GM10266 (cell line): Measurements from ENCODE around the gene SPA17.

Experiments used
- DNase-seq: peaks from one replicate; pipeline ENCODE4 v3.0.0; 2012; ENCODE audit errors: extremely low spot score
- CTCF ChIP-seq: IDR thresholded peaks from 2 replicates; pipeline ENCODE4 v1.5.1; 2012; ENCODE audit warnings: mild to moderate bottlenecking, low read depth; ENCODE audit not compliant: control insufficient read depth, insufficient read depth; ENCODE audit errors: missing control alignments

Gene SPA17

GRCh38 chr11:124722176-124722575, 48.5 kb downstream of the SPA17 start:
- TF ChIP-seq CTCF: no peak
- no peak for DNase-seq

GRCh38 chr11:124724979-124725718, 51.4 kb downstream of the SPA17 start:
- no peak for DNase-seq
- no peak for TF ChIP-seq CTCF

GRCh38 chr11:124725719-124726105, 52.0 kb downstream of the SPA17 start:
- TF ChIP-seq CTCF: no peak
- DNase-seq: no peak

- no peak for DNase-seq
- no peak for TF ChIP-seq CTCF
Measured at GRCh38 chr11:124727474-124727873, 53.8 kb downstream of the SPA17 start.

- TF ChIP-seq CTCF: no peak
- DNase-seq: no peak
Measured at GRCh38 chr11:124728134-124728533, 54.4 kb downstream of the SPA17 start.

- no peak for DNase-seq
- no peak for TF ChIP-seq CTCF
Measured at GRCh38 chr11:124729571-124729970, 55.9 kb downstream of the SPA17 start.

- no peak for DNase-seq
- TF ChIP-seq CTCF: no peak
Measured at GRCh38 chr11:124732230-124732629, 58.5 kb downstream of the SPA17 start.
